Osteoblast (primary cell): ENCODE measurements around the gene PPP1R14B. TPM values are rescaled to one million over a fixed set of nuclear protein-coding genes. Genes with fewer than 3 reads are reported as not detected.
A peak's percentile ranks its signal among the peaks of the same experiment; 100 is the strongest.

ENCODE experiments used
- DNase-seq: peaks from one replicate; pipeline ENCODE4 v3.0.0; 2011; ENCODE audit warnings: low spot score, mixed read lengths; ENCODE audit not compliant: insufficient read length; ENCODE audit errors: missing footprints
- H2AFZ ChIP-seq: 2 replicates; pipeline ENCODE4 v1.6.0; 2011; ENCODE audit warnings: mild to moderate bottlenecking, low read length
- H3K27ac ChIP-seq: 2 replicates; pipeline ENCODE4 v1.5.1; 2011; ENCODE audit warnings: mild to moderate bottlenecking, low read depth, low read length, moderate library complexity
- H3K27me3 ChIP-seq: 2 replicates; pipeline ENCODE4 v1.6.0; 2012; ENCODE audit warnings: mild to moderate bottlenecking, control low read depth, inconsistent platforms, low read length, moderate library complexity; ENCODE audit not compliant: insufficient read depth
- H3K36me3 ChIP-seq: 2 replicates; pipeline ENCODE4 v1.5.1; 2011; ENCODE audit warnings: mild to moderate bottlenecking, low read length, control low read depth, moderate library complexity; ENCODE audit not compliant: insufficient read depth
- H3K4me1 ChIP-seq: 2 replicates; pipeline ENCODE4 v1.5.1; 2011; ENCODE audit warnings: mild to moderate bottlenecking, low read length, control low read depth, moderate library complexity; ENCODE audit not compliant: insufficient read depth
- H3K4me2 ChIP-seq: 2 replicates; pipeline ENCODE4 v1.6.0; 2011; ENCODE audit warnings: mild to moderate bottlenecking, low read length; ENCODE audit not compliant: insufficient read depth
- H3K4me3 ChIP-seq: fragments of 200-600 bp; sonication (generic); 3 replicates; pipeline ENCODE4 v1.5.1; 2012; ENCODE audit warnings: mild to moderate bottlenecking, low read length, inconsistent platforms; ENCODE audit not compliant: insufficient read depth
- H3K79me2 ChIP-seq: 2 replicates; pipeline ENCODE4 v1.6.0; 2012; ENCODE audit warnings: mild to moderate bottlenecking, low read length, control low read depth, inconsistent platforms; ENCODE audit not compliant: insufficient read depth
- H3K9me3 ChIP-seq: 2 replicates; pipeline ENCODE4 v1.5.1; 2011; ENCODE audit warnings: low read depth, low read length, control low read depth
- H4K20me1 ChIP-seq: 2 replicates; pipeline ENCODE4 v1.6.0; 2012; ENCODE audit warnings: mild to moderate bottlenecking, low read length, control low read depth; ENCODE audit not compliant: insufficient read depth
- CTCF ChIP-seq: IDR thresholded peaks from 2 replicates; pipeline ENCODE4 v1.5.1; 2011; ENCODE audit warnings: mild to moderate bottlenecking, low read depth, low read length, moderate library complexity; ENCODE audit errors: extremely low read depth
- total RNA-seq: library from RNA; depleted of rRNA; stranded (reverse); fragments of >200 nt; gene quantifications from 2 replicates; pipeline ENCODE4 v1.2.3, GENCODE V29; 2012

PPP1R14B gene
- total RNA-seq, 1 donor, result 136 TPM

GRCh38 chr11:64220798-64221197 is 25.9 kb downstream of the PPP1R14B start:
- TF ChIP-seq CTCF, result no peak
- Histone ChIP-seq H3K79me2 (peaks cover 11% of the 10 kb centered on the region), H3K27me3 (no peaks in the 10 kb centered on the region), H3K9me3 (no peaks in the 10 kb centered on the region), H4K20me1 (peaks cover 5% of the 10 kb centered on the region), H3K4me2 (no peak overlapping the region), H3K36me3 (peaks cover 5% of the 10 kb centered on the region), H3K27ac (no peak overlapping the region), H2AFZ (no peak overlapping the region), H3K4me1 (peaks cover 8% of the 10 kb centered on the region), H3K4me3 (no peak overlapping the region)
- DNase-seq, result peak; percentile 57

- no peak for TF ChIP-seq CTCF
- DNase-seq, result peak; percentile 41
- no peak overlapping the region for H3K4me2 ChIP-seq
- peaks cover 4% of the 10 kb centered on the region for H3K4me1 ChIP-seq
- peaks cover 5% of the 10 kb centered on the region for H3K36me3 ChIP-seq
- peaks cover 5% of the 10 kb centered on the region for H4K20me1 ChIP-seq
- H3K79me2 ChIP-seq, result peaks cover 6% of the 10 kb centered on the region
- no peak overlapping the region for H3K4me3 ChIP-seq
- no peaks in the 10 kb centered on the region for H3K9me3 ChIP-seq
- no peak overlapping the region for H2AFZ ChIP-seq
- H3K27me3 ChIP-seq, result no peaks in the 10 kb centered on the region
- no peak overlapping the region for H3K27ac ChIP-seq
Measured at GRCh38 chr11:64220271-64220670, 26.5 kb downstream of the PPP1R14B start.

- H3K4me2 ChIP-seq, result no peak overlapping the region
- no peak overlapping the region for H3K4me3 ChIP-seq
- no peak overlapping the region for H3K27ac ChIP-seq
- H3K9me3 ChIP-seq, result no peaks in the 10 kb centered on the region
- H2AFZ ChIP-seq, result no peak overlapping the region
- no peaks in the 10 kb centered on the region for H4K20me1 ChIP-seq
- TF ChIP-seq CTCF, result no peak
- DNase-seq, result peak; percentile 53
- H3K4me1 ChIP-seq, result no peaks in the 10 kb centered on the region
- peaks cover 5% of the 10 kb centered on the region for H3K36me3 ChIP-seq
- H3K79me2 ChIP-seq, result peaks cover 2% of the 10 kb centered on the region
- H3K27me3 ChIP-seq, result no peaks in the 10 kb centered on the region
Measured at GRCh38 chr11:64219755-64220154, 27.0 kb downstream of the PPP1R14B start.

GRCh38 chr11:64219354-64219684 is 27.4 kb downstream of the PPP1R14B start:
- Histone ChIP-seq H3K79me2 (no peaks in the 10 kb centered on the region), H3K27ac (no peak overlapping the region), H3K4me3 (no peak overlapping the region)

More at GRCh38 chr11:64219354-64219684, 27.4 kb downstream of the PPP1R14B start:
- Histone ChIP-seq H4K20me1 (no peaks in the 10 kb centered on the region), H2AFZ (no peak overlapping the region), H3K27me3 (no peaks in the 10 kb centered on the region), H3K9me3 (no peaks in the 10 kb centered on the region), H3K4me2 (no peak overlapping the region), H3K4me1 (no peaks in the 10 kb centered on the region), H3K36me3 (peaks cover 5% of the 10 kb centered on the region)
- TF ChIP-seq CTCF, result no peak
- DNase-seq, result peak; percentile 18
